WERI-Rb-1 (cell line): ENCODE results near the gene MC3R.

Experiments used
- DNase-seq: peaks from one replicate; pipeline ENCODE4 v3.0.0-alpha.2; 2020
- H3K27ac ChIP-seq: fragments of 250-450 bp; sonication (Bioruptor Pico); 2 replicates; pipeline ENCODE4 v1.5.1; 2020; ENCODE audit warnings: mild to moderate bottlenecking, moderate library complexity
- H3K27me3 ChIP-seq: fragments of 250-450 bp; sonication (Bioruptor Pico); 2 replicates; pipeline ENCODE4 v1.5.1; 2021; ENCODE audit warnings: mild to moderate bottlenecking, low read depth, moderate library complexity; ENCODE audit not compliant: insufficient read depth, severe bottlenecking
- H3K36me3 ChIP-seq: fragments of 250-450 bp; sonication (Bioruptor Pico); 2 replicates; pipeline ENCODE4 v1.5.1; 2020; ENCODE audit warnings: mild to moderate bottlenecking, moderate library complexity
- H3K4me3 ChIP-seq: 2 replicates; pipeline ENCODE4 v1.5.1; 2011; ENCODE audit warnings: low read depth, mild to moderate bottlenecking, control low read depth, low read length
- H3K9me3 ChIP-seq: fragments of 250-450 bp; sonication (Bioruptor Pico); 2 replicates; pipeline ENCODE4 v1.5.1; 2021; ENCODE audit warnings: mild to moderate bottlenecking, moderate library complexity; ENCODE audit not compliant: severe bottlenecking
- TF ChIP-seq, protein P1 (sequence below): IDR thresholded peaks from 2 replicates; pipeline ENCODE4 v1.5.1; 2011; ENCODE audit warnings: low read depth, mild to moderate bottlenecking, control low read depth, inconsistent platforms, low read length

MC3R gene

DNA sequence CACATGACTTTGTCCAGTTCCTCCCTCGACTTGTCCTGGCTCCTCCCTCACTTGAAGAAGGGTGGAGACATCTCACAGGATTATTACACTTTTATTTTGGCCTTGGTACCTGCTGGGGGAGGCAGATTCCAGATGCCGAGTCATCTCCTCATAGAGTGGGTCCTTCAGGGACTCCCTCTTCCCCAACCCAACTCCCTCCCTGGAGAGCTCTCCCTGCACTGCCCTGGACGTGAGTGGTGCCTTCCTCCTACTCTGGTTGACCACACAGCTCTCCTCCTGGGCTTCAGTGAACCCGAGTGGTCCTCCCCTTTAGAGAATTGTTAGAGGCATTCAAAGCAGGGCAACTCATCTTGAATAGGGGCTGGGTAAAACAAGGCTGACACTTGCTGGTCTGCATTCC lies 40.9 kb upstream of the MC3R start:
- H3K4me3 ChIP-seq: no peak overlapping the region
- TF ChIP-seq, protein P1, sequence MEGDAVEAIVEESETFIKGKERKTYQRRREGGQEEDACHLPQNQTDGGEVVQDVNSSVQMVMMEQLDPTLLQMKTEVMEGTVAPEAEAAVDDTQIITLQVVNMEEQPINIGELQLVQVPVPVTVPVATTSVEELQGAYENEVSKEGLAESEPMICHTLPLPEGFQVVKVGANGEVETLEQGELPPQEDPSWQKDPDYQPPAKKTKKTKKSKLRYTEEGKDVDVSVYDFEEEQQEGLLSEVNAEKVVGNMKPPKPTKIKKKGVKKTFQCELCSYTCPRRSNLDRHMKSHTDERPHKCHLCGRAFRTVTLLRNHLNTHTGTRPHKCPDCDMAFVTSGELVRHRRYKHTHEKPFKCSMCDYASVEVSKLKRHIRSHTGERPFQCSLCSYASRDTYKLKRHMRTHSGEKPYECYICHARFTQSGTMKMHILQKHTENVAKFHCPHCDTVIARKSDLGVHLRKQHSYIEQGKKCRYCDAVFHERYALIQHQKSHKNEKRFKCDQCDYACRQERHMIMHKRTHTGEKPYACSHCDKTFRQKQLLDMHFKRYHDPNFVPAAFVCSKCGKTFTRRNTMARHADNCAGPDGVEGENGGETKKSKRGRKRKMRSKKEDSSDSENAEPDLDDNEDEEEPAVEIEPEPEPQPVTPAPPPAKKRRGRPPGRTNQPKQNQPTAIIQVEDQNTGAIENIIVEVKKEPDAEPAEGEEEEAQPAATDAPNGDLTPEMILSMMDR: no peak
- DNase-seq: no peak
- no peak overlapping the region for H3K27ac ChIP-seq
- no peaks in the 10 kb centered on the region for H3K36me3 ChIP-seq
- H3K9me3 ChIP-seq: no peaks in the 10 kb centered on the region
- H3K27me3 ChIP-seq: peaks cover 60% of the 10 kb centered on the region

- no peak for DNase-seq
- Histone ChIP-seq H3K36me3 (no peaks in the 10 kb centered on the region), H3K27me3 (peaks cover 64% of the 10 kb centered on the region), H3K9me3 (no peaks in the 10 kb centered on the region), H3K27ac (no peak overlapping the region), H3K4me3 (no peak overlapping the region)
- TF ChIP-seq, protein P1: no peak
Measured at GRCh38 chr20:56208121-56208520, 40.4 kb upstream of the MC3R start.

DNA sequence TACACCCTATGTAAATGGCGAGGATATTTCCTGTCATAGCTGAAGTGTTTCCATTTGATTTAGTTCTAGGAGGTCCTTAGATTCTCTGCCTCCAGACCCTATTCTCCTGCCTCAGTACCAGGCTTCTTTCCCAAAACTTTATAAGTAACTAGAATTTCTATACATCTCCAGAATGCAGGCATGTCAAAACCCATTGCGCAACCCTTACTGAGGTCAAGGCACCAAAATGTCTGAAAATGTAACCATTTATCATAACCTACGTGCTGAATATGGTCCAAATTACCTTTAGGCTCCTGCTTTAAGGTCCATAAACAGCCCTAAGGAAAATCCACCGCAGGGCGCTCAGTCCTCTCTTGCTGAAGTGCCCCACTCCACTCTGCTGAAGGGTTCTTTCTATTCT lies 37.5 kb upstream of the MC3R start:
- DNase-seq: no peak
- Histone ChIP-seq H3K27ac (no peak overlapping the region), H3K27me3 (peaks cover 64% of the 10 kb centered on the region), H3K36me3 (no peaks in the 10 kb centered on the region), H3K4me3 (no peak overlapping the region), H3K9me3 (no peaks in the 10 kb centered on the region)
- TF ChIP-seq, protein P1: no peak

DNA sequence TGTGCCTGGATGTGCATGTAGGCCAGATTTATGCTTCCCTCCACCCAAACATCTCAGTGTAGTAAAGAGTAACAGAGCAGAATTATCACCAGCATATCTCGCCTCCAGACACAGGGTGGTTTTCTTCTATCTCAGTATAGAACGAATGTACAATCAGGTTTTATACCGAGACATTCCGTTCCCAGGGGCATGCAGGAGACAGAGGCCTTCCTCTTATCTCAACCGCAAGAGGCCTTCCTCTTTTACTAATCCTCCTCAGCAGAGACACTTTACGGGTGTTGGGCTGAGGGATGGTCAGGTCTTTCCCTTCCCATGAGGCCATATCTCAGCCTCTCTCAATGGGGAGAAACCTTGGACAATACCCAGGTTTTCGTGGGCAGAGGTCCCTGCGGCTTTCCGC lies 36.4 kb upstream of the MC3R start:
- Histone ChIP-seq H3K27ac (no peak overlapping the region), H3K4me3 (no peak overlapping the region), H3K27me3 (peaks cover 73% of the 10 kb centered on the region), H3K9me3 (no peaks in the 10 kb centered on the region), H3K36me3 (no peaks in the 10 kb centered on the region)
- TF ChIP-seq, protein P1: no peak
- no peak for DNase-seq

DNA sequence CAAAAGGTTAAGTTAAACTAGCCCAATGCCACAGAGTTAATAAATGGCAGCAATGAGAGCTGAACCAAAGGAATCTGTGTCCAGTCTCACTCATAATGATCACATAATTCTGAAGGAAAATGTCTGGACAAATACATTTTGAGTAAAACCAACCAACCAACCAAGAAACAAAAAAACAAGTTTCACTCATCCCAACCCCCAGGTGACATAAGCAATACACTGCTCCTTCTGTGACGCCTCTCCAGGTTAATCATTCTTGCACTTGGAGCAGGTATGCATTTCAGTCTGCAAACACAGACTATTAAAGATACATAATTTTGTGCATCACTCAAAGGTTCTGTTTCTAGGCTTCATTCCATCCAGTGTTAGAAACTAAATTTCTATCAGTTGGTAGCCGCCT lies 35.2 kb upstream of the MC3R start:
- no peak overlapping the region for H3K4me3 ChIP-seq
- H3K27ac ChIP-seq: no peak overlapping the region
- no peaks in the 10 kb centered on the region for H3K36me3 ChIP-seq
- DNase-seq: no peak
- H3K27me3 ChIP-seq: peaks cover 70% of the 10 kb centered on the region
- H3K9me3 ChIP-seq: no peaks in the 10 kb centered on the region
- TF ChIP-seq, protein P1: no peak

DNA sequence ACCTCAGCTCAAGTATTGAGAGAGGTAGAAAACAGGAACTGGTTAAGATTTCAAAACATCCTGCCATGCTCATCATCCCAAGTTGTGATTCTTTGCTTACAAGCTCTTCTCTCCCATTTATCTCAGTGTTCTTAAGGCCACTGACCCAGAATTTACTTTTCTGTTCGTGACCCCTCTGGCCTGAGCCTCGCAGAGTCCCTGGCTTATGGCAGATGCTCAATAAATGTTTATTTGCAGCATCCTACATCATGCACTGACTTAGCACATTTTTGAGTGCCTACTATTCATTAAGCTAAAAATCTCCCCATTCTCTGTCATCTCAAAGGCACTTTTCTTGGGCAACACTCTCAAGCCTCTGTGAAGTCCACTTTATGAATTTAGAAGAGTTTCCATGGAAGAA lies 33.4 kb upstream of the MC3R start:
- no peaks in the 10 kb centered on the region for H3K36me3 ChIP-seq
- H3K27me3 ChIP-seq: peaks cover 66% of the 10 kb centered on the region
- TF ChIP-seq, protein P1: no peak
- no peak overlapping the region for H3K4me3 ChIP-seq
- no peak overlapping the region for H3K27ac ChIP-seq
- DNase-seq: no peak
- H3K9me3 ChIP-seq: no peaks in the 10 kb centered on the region
